PC-3 (cell line): ENCODE measurements around the gene SBNO2. TPM values are rescaled to one million over a fixed set of nuclear protein-coding genes. Genes with fewer than 3 reads are reported as not detected.

Source experiments
- ATAC-seq: fragments of 200-7000 bp; cut with Tn5 transposase; 2 replicates; pipeline ENCODE4 v1.9.1; 2020; ENCODE audit warnings: mild to moderate bottlenecking, moderate library complexity
- BruUV-seq: library from RNA; stranded (reverse); fragments of 400-500 nt; replicated peaks from 2 replicates; lab custom pipeline; 2021; lab: Mats Ljungman, UMichigan
- CTCF ChIA-PET: fragments of 300-600 bp; sonication (Branson Sonifier 250); formaldehyde crosslinking; loops from one replicate; lab custom pipeline; 2022; ENCODE audit warnings: antibody characterized with exemption; lab: Charles Lee
- POLR2A ChIA-PET: fragments of 300-600 bp; sonication (Branson Sonifier 250); formaldehyde crosslinking; loops from one replicate; lab custom pipeline; 2022; ENCODE audit warnings: antibody characterized with exemption; ENCODE audit not compliant: unreplicated experiment; lab: Charles Lee
- DNase-seq: peaks from one replicate; pipeline ENCODE4 v3.0.0-alpha.2; 2015
- H2AFZ ChIP-seq: fragments of 300-600 bp; sonication (generic); 2 replicates; pipeline ENCODE4 v1.6.0; 2016; ENCODE audit warnings: antibody characterized with exemption, low read length
- H3F3A ChIP-seq: fragments of 300-600 bp; sonication (generic); one replicate; pipeline ENCODE4 v1.6.0; 2017; ENCODE audit warnings: antibody characterized with exemption, low read length, control low read depth, mild to moderate bottlenecking; ENCODE audit not compliant: unreplicated experiment
- H3K27ac ChIP-seq: fragments of 300-600 bp; sonication (generic); 2 replicates; pipeline ENCODE4 v1.5.1; 2016; ENCODE audit warnings: mild to moderate bottlenecking, low read length
- H3K27me3 ChIP-seq: fragments of 300-600 bp; sonication (generic); 2 replicates; pipeline ENCODE4 v1.6.1; 2016; ENCODE audit warnings: low read length, mixed read lengths
- H3K36me3 ChIP-seq: fragments of 300-600 bp; sonication (generic); 2 replicates; pipeline ENCODE4 v1.6.1; 2016; ENCODE audit warnings: low read depth, mixed run types, low read length, mixed read lengths
- H3K4me1 ChIP-seq: fragments of 300-600 bp; sonication (generic); 2 replicates; pipeline ENCODE4 v1.5.1; 2016; ENCODE audit warnings: low read length; ENCODE audit not compliant: insufficient read depth
- H3K4me2 ChIP-seq: fragments of 300-600 bp; sonication (generic); 2 replicates; pipeline ENCODE4 v1.6.0; 2016; ENCODE audit warnings: low read length
- H3K4me3 ChIP-seq: fragments of 300-600 bp; sonication (generic); 2 replicates; pipeline ENCODE4 v1.5.1; 2016; ENCODE audit warnings: mild to moderate bottlenecking, low read length, mixed read lengths
- H3K79me2 ChIP-seq: fragments of 300-600 bp; sonication (generic); 2 replicates; pipeline ENCODE4 v1.6.1; 2017; ENCODE audit warnings: low read length, mixed read lengths
- H3K9ac ChIP-seq: fragments of 300-600 bp; sonication (generic); 2 replicates; pipeline ENCODE4 v1.6.0; 2016; ENCODE audit warnings: mild to moderate bottlenecking, low read length
- H3K9me2 ChIP-seq: fragments of 300-600 bp; sonication (generic); replicated peaks from 2 replicates; pipeline ENCODE4 v1.6.1; 2016; ENCODE audit warnings: mixed run types, low read length, mixed read lengths
- H3K9me3 ChIP-seq: fragments of 300-600 bp; sonication (generic); 2 replicates; pipeline ENCODE4 v1.6.1; 2016; ENCODE audit warnings: low read length, mixed read lengths
- H4K20me1 ChIP-seq: fragments of 300-600 bp; sonication (generic); 2 replicates; pipeline ENCODE4 v1.6.1; 2016; ENCODE audit warnings: low read length, mixed read lengths
- EZH2 ChIP-seq: fragments of 300-600 bp; sonication (generic); IDR thresholded peaks from one replicate; pipeline ENCODE4 v1.6.1; 2017; ENCODE audit warnings: antibody characterized with exemption, mild to moderate bottlenecking, low read length; ENCODE audit not compliant: unreplicated experiment
- EZH2phosphoT487 ChIP-seq: fragments of 300-600 bp; sonication (generic); IDR thresholded peaks from 2 replicates; pipeline ENCODE4 v1.6.1; 2018; ENCODE audit warnings: mild to moderate bottlenecking, antibody characterized with exemption, low read length, borderline replicate concordance
- intact Hi-C: fragments of 100-400 bp; cut with micrococcal nuclease; formaldehyde crosslinking; loops from 2 replicates; pipeline ENCODE4 v1.9.0; 2023
- total RNA-seq: library from RNA; depleted of rRNA; stranded (reverse); fragments of >200 nt; gene quantifications from 2 replicates; pipeline ENCODE4 v1.2.3, GENCODE V29; 2014
- TF ChIP-seq, protein P1 (sequence below): fragments of 300-600 bp; sonication (generic); conservative IDR thresholded peaks from 2 replicates; pipeline ENCODE4 v1.5.1; 2017; ENCODE audit warnings: antibody characterized with exemption, low read depth, mild to moderate bottlenecking, low read length

SBNO2 gene
- total RNA-seq, 1 experiment from 2014 or later = 62.4 TPM

DNA sequence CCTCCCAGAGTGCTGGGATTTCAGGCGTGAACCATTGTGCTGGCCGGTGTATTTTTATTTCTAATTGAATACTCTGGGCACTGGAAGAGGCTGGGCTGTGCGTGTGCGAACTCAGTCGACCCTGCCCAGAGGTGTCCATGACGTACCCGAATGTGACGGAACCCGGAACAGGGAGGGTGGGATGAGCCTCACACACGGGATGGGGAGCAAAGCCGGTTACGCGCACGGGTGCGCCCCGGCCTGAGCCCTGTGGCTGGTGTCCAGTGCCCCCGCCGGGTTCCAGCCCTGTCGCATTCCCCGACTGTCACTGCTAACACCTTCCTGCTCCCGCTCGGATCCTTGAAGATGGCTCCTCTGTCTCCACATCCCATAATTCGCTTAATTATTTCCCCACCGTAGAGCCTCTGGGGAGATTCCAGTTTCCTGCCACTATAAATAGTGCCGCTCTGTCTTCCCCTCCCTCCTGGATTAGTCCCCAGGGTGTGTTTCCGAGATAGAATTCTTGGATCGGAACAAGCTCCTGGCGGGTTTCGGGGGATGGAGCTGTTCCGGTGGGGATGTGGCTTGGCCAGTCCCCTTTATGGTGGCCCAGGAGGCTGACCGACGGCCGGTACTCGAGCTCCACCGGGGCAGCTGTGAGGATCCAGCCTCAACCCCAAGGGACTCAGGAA is 22.0 kb downstream of the SBNO2 start:
- no peak overlapping the region for H3K27ac ChIP-seq
- POLR2A ChIA-PET = no interaction called here

DNA sequence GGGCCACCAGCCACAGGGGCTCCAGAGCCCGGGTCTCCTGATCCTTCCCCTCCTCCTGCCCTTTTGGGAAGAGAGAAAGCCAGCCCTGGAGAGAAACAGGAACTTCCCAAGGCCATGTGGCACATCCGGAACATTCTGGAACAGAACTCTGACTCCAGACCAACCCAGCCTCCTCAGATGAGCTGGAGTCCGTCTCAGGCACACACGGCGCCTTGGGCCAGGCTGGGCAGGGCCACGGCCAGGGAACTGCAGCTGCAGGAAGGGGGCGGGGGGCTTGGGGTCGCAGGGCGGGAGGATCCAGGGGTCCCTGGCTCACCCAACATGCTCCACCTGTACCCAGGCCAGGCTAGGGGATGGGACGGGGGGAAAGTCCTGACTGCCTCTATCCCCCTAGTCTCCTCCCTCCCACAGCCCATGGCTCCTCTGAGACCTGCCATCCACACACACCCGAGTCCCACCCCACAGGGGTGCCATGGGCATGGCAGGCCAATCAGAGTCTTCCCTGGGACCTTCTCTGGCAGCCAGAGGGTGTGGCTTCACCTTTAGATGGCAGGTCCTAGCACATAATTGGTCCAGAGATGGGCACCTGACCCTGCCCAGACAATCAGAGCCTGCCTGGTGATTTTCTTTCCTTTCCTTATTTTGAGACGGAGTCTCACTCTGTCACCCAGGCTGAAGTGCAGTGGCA is 22.9 kb downstream of the SBNO2 start:
- BruUV-seq = no TSS peak
- Histone ChIP-seq H3K27ac (no peak overlapping the region), H3K27me3 (no peaks in the 10 kb centered on the region), H3K79me2 (peaks cover 24% of the 10 kb centered on the region), H3K4me3 (no peak overlapping the region), H3K36me3 (peaks cover 22% of the 10 kb centered on the region), H4K20me1 (peaks cover 9% of the 10 kb centered on the region; the same call in 1 of the 2 replicates), H3K9me3 (no peaks in the 10 kb centered on the region), H3K9ac (no peak overlapping the region), H3K4me2 (no peak overlapping the region), H3K9me2 (no peaks in the 10 kb centered on the region), H3F3A (no peaks in the 10 kb centered on the region), H3K4me1 (no peaks in the 10 kb centered on the region), H2AFZ (no peak overlapping the region)
- TF ChIP-seq EZH2phosphoT487 (no peak), EZH2 (no peak)
- TF ChIP-seq, protein P1, sequence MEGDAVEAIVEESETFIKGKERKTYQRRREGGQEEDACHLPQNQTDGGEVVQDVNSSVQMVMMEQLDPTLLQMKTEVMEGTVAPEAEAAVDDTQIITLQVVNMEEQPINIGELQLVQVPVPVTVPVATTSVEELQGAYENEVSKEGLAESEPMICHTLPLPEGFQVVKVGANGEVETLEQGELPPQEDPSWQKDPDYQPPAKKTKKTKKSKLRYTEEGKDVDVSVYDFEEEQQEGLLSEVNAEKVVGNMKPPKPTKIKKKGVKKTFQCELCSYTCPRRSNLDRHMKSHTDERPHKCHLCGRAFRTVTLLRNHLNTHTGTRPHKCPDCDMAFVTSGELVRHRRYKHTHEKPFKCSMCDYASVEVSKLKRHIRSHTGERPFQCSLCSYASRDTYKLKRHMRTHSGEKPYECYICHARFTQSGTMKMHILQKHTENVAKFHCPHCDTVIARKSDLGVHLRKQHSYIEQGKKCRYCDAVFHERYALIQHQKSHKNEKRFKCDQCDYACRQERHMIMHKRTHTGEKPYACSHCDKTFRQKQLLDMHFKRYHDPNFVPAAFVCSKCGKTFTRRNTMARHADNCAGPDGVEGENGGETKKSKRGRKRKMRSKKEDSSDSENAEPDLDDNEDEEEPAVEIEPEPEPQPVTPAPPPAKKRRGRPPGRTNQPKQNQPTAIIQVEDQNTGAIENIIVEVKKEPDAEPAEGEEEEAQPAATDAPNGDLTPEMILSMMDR = no peak
- ATAC-seq = no peak
- intact Hi-C loops = no loop called here
- CTCF ChIA-PET = no interaction called here
- POLR2A ChIA-PET = no interaction called here
- no peak for DNase-seq

More for the DNA sequence above, 22.0 kb downstream of the SBNO2 start:
- Histone ChIP-seq H3K4me2 (no peak overlapping the region), H3K4me1 (no peaks in the 10 kb centered on the region), H3K9ac (no peak overlapping the region), H3K9me2 (no peaks in the 10 kb centered on the region), H4K20me1 (peaks cover 14% of the 10 kb centered on the region; the same call in 1 of the 2 replicates), H3K79me2 (peaks cover 33% of the 10 kb centered on the region), H3K9me3 (no peaks in the 10 kb centered on the region), H3K27me3 (no peaks in the 10 kb centered on the region), H3F3A (no peaks in the 10 kb centered on the region), H2AFZ (no peak overlapping the region), H3K4me3 (no peak overlapping the region), H3K36me3 (peaks cover 20% of the 10 kb centered on the region)
- CTCF ChIA-PET = no interaction called here
- no TSS peak for BruUV-seq
- TF ChIP-seq EZH2 = no peak
- ATAC-seq (no peak), DNase-seq (no peak)
- intact Hi-C loops = no loop called here

DNA sequence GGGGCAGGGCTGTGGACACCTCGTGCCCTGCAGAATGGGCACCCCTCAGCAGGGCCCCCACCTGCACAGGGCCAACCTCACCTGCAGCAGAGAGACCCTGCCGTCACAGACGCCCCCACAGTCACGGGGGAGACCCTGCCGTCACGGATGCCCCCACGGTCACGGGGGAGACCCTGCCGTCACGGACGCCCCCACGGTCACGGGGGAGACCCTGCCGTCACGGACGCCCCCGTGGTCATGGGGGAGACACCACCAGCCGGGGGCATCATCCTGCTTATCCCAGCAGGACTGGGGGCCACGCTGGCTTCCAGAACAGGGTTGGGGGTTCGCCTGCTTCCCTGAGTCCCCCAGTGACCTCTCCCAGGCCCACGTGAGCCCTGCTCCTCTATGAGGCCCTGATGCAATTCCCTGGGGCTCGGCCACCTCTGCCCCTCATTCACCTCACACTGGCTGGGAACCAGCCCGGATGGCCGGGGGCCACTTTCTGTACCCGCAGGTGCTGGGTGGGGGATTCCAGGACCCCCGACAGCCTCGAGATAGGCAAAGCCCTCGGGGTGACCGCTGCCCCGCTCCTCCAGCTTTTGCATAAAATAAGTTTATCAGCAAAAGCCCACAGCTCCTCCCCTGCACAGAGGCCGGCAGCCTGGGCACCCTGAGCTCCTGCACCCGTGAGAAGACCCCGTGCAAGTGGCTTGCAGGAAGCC is 23.6 kb downstream of the SBNO2 start:
- Histone ChIP-seq H3F3A (no peaks in the 10 kb centered on the region), H3K4me2 (no peak overlapping the region), H3K4me1 (no peaks in the 10 kb centered on the region), H2AFZ (no peak overlapping the region), H3K79me2 (peaks cover 17% of the 10 kb centered on the region), H3K9me3 (no peaks in the 10 kb centered on the region), H3K36me3 (peaks cover 22% of the 10 kb centered on the region), H3K27me3 (no peaks in the 10 kb centered on the region), H4K20me1 (peaks cover 4% of the 10 kb centered on the region; the same call in 1 of the 2 replicates), H3K4me3 (no peak overlapping the region), H3K9ac (no peak overlapping the region), H3K9me2 (no peaks in the 10 kb centered on the region), H3K27ac (no peak overlapping the region)
- intact Hi-C loops = no loop called here
- TF ChIP-seq, protein P1 = no peak
- TF ChIP-seq EZH2phosphoT487 = no peak
- DNase-seq = no peak
- BruUV-seq = no TSS peak
- ATAC-seq = no peak
- ChIA-PET POLR2A (no interaction called here), CTCF (no interaction called here)
